ENCODE data around the gene TADA2B. TPM values are rescaled to one million over a fixed set of nuclear protein-coding genes. Genes with fewer than 3 reads are reported as not detected.

Gene TADA2B
- polyA plus RNA-seq, 3 donors = 2.0 to 10.2 (median 2.6) TPM

DNA sequence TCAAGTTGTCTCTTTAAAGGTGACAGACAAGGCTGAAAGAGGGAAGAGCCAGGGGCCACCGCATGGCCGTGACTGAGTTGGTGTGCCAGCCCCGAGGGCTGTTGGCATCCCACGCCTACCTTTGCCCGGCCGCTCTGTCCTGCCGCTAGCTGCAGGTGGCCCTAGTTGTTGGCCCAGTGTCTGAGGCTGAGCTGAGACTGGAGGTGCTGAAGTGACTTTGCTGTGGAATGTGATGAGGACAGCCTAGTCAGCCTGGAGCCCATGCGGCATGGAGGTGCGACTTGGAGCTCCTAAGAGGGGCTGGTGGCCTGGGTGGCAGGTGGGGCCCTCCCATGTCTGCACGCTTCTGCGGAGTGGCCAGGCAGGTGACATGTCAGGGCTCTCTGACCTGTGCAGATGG lies 6.6 kb downstream of the TADA2B start:
- no peak overlapping the region for H3K4me2 ChIP-seq (replicated peaks; ENCODE audit: extremely low read depth, low read length, poor library complexity, severe bottlenecking)
- TF ChIP-seq, protein P1, sequence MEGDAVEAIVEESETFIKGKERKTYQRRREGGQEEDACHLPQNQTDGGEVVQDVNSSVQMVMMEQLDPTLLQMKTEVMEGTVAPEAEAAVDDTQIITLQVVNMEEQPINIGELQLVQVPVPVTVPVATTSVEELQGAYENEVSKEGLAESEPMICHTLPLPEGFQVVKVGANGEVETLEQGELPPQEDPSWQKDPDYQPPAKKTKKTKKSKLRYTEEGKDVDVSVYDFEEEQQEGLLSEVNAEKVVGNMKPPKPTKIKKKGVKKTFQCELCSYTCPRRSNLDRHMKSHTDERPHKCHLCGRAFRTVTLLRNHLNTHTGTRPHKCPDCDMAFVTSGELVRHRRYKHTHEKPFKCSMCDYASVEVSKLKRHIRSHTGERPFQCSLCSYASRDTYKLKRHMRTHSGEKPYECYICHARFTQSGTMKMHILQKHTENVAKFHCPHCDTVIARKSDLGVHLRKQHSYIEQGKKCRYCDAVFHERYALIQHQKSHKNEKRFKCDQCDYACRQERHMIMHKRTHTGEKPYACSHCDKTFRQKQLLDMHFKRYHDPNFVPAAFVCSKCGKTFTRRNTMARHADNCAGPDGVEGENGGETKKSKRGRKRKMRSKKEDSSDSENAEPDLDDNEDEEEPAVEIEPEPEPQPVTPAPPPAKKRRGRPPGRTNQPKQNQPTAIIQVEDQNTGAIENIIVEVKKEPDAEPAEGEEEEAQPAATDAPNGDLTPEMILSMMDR (IDR thresholded peaks at IDR 0.05) = no peak
- H2AFZ ChIP-seq (ENCODE audit: insufficient read depth, low read depth, low read length, poor library complexity, severe bottlenecking) = no peak overlapping the region
- Mint-ChIP-seq H3K36me3 (peaks cover 51 to 85% of the 10 kb centered on the region in 2 donors), H3K9me3 (peaks cover 0 to 3% (median 0%) of the 10 kb centered on the region in 7 donors), H3K27me3 (ENCODE audit: low read depth in 3 of 3) (peaks cover 8 to 9% (median 8%) of the 10 kb centered on the region in 3 donors), H3K4me1 (peaks cover 64% of the 10 kb centered on the region), H3K4me3 (no peak overlapping the region), H3K27ac (peak overlapping the region in 1 of 7 donors; percentile 8)
- H3K4me1 ChIP-seq (ENCODE audit: control insufficient read depth in 1 of 2, insufficient read depth in 2 of 2, low read length in 2 of 2) = peaks cover 39 to 46% of the 10 kb centered on the region in 2 donors
- H4K20me1 ChIP-seq (ENCODE audit: insufficient read depth, low read length) = peaks cover 99% of the 10 kb centered on the region
- no peaks in the 10 kb centered on the region for H3K27me3 ChIP-seq (ENCODE audit: control insufficient read depth in 2 of 2, insufficient read depth in 2 of 2, low read length in 2 of 2)
- DNase-seq = no peak
- WGBS (ENCODE audit: insufficient coverage) = 93% methylated on average over 11 of the region's 11 CpGs
- intact Hi-C loops (cut with micrococcal nuclease) = loop anchor here in 1 of 2 donors (10.0 kb wide), 2 partner anchors 135 to 335 kb away; partner anchors contain the start of gene BLOC1S4
- no peak overlapping the region for H3K27ac ChIP-seq (ENCODE audit: low read depth in 1 of 2, low read length in 2 of 2)
- H3K36me3 ChIP-seq (replicated peaks in 1 of 2; ENCODE audit: control insufficient read depth in 1 of 2, insufficient read depth in 2 of 2, low read length in 2 of 2) = peaks cover 18 to 56% of the 10 kb centered on the region in 2 donors
- H3K9me3 ChIP-seq (replicated peaks in 1 of 2; ENCODE audit: control insufficient read depth in 1 of 2, insufficient read depth in 1 of 2, low read length in 2 of 2) = no peaks in the 10 kb centered on the region
- H3K79me2 ChIP-seq (ENCODE audit: insufficient read depth, low read length) = peaks cover 90% of the 10 kb centered on the region
- H3K9ac ChIP-seq (ENCODE audit: insufficient read depth, low read length, poor library complexity, severe bottlenecking) = no peak overlapping the region
- no peak overlapping the region for H3K4me3 ChIP-seq (replicated peaks in 1 of 3; ENCODE audit: low read depth in 2 of 3, low read length in 3 of 3)

GRCh38 chr4:7050481-7051143 lies 7.4 kb downstream of the TADA2B start:
- Mint-ChIP-seq H3K27me3 (ENCODE audit: low read depth in 3 of 3) (peaks cover 6 to 8% (median 7%) of the 10 kb centered on the region in 3 donors), H3K4me1 (peaks cover 63% of the 10 kb centered on the region), H3K27ac (peak overlapping the region in 2 of 7 donors; percentile 60 to 80), H3K9me3 (peaks cover 0 to 3% (median 0%) of the 10 kb centered on the region in 7 donors), H3K36me3 (peaks cover 55 to 85% of the 10 kb centered on the region in 2 donors), H3K4me3 (peak overlapping the region in 1 of 2 donors; percentile 39)
- Histone ChIP-seq H3K27me3 (ENCODE audit: control insufficient read depth in 2 of 2, insufficient read depth in 2 of 2, low read length in 2 of 2) (no peaks in the 10 kb centered on the region), H3K4me3 (replicated peaks in 1 of 3; ENCODE audit: low read depth in 2 of 3, low read length in 3 of 3) (no peak overlapping the region), H3K4me1 (ENCODE audit: control insufficient read depth in 1 of 2, insufficient read depth in 2 of 2, low read length in 2 of 2) (peaks cover 34 to 45% of the 10 kb centered on the region in 2 donors), H3K9me3 (replicated peaks in 1 of 2; ENCODE audit: control insufficient read depth in 1 of 2, insufficient read depth in 1 of 2, low read length in 2 of 2) (no peaks in the 10 kb centered on the region), H3K9ac (ENCODE audit: insufficient read depth, low read length, poor library complexity, severe bottlenecking) (no peak overlapping the region), H3K4me2 (replicated peaks; ENCODE audit: extremely low read depth, low read length, poor library complexity, severe bottlenecking) (no peak overlapping the region), H3K79me2 (ENCODE audit: insufficient read depth, low read length) (peaks cover 89% of the 10 kb centered on the region), H2AFZ (ENCODE audit: insufficient read depth, low read depth, low read length, poor library complexity, severe bottlenecking) (no peak overlapping the region), H3K27ac (ENCODE audit: low read depth in 1 of 2, low read length in 2 of 2) (no peak overlapping the region), H3K36me3 (replicated peaks in 1 of 2; ENCODE audit: control insufficient read depth in 1 of 2, insufficient read depth in 2 of 2, low read length in 2 of 2) (peaks cover 26 to 63% of the 10 kb centered on the region in 2 donors), H4K20me1 (ENCODE audit: insufficient read depth, low read length) (peaks cover 99% of the 10 kb centered on the region)
- TF ChIP-seq, protein P1 (IDR thresholded peaks at IDR 0.05) = no peak
- WGBS (ENCODE audit: insufficient coverage) = 97% methylated on average over 26 of the region's 36 CpGs
- DNase-seq = no peak
- intact Hi-C loops (cut with micrococcal nuclease) = no loop called here
